ENCODE measurements around the gene USP25.

- TF ChIP-seq EZH2 (IDR thresholded peaks at IDR 0.05; ENCODE audit: low read length) (no peak), CTCF (optimal IDR thresholded peaks at IDR 0.05 in 1 of 3, IDR thresholded peaks at IDR 0.05 in 1 of 3, conservative IDR thresholded peaks at IDR 0.05 in 1 of 3; ENCODE audit: extremely low read depth in 1 of 3, insufficient read depth in 2 of 3, low read length in 3 of 3) (no peak)
Observed at GRCh38 chr21:15725949-15726348, 3.8 kb upstream of the USP25 start.
